Neutrophil (primary cell): Measurements from ENCODE around the gene PLCD1.

Experiments used
- H3K27ac ChIP-seq: fragments of 200-600 bp; sonication (generic); 2 replicates; pipeline ENCODE4 v1.5.1; 2016; ENCODE audit warnings: mild to moderate bottlenecking, moderate library complexity
- H3K27me3 ChIP-seq: fragments of 200-600 bp; sonication (generic); 2 replicates; pipeline ENCODE4 v1.6.0; 2016; ENCODE audit warnings: mild to moderate bottlenecking
- H3K36me3 ChIP-seq: fragments of 200-600 bp; sonication (generic); 2 replicates; pipeline ENCODE4 v1.5.1; 2017
- H3K4me1 ChIP-seq, 2 experiments: fragments of 200-600 bp in 1 of 2; sonication (generic) in 1 of 2; 1 replicate in 1 of 2; 2 replicates in 1 of 2; pipeline versions ENCODE4 v1.5.1 to v1.6.1; 2013 to 2016; ENCODE audit warnings: low read depth in 1 of 2, low read length in 1 of 2, mild to moderate bottlenecking in 1 of 2, moderate library complexity in 1 of 2; ENCODE audit not compliant: control insufficient read depth in 1 of 2, insufficient read depth in 1 of 2
- H3K4me3 ChIP-seq, 2 experiments: fragments of 200-600 bp in 1 of 2; sonication (generic) in 1 of 2; 1 replicate in 1 of 2; 2 replicates in 1 of 2; pipeline ENCODE4 v1.5.1; 2013 to 2016; ENCODE audit warnings: low read depth in 1 of 2, low read length in 1 of 2, mild to moderate bottlenecking in 1 of 2, moderate library complexity in 1 of 2
- H3K9me3 ChIP-seq: fragments of 200-600 bp; sonication (generic); 2 replicates; pipeline ENCODE4 v1.5.1; 2016
- CTCF ChIP-seq: fragments of 200-600 bp; sonication (generic); IDR thresholded peaks from 2 replicates; pipeline ENCODE4 v1.5.1; 2016; ENCODE audit warnings: antibody characterized with exemption

Gene PLCD1

GRCh38 chr3:37999836-38000235, 29.6 kb downstream of the PLCD1 start:
- Histone ChIP-seq H3K4me1 (peaks cover 51% of the 10 kb centered on the region in 2 experiments), H3K27ac (peak overlapping the region; percentile 96), H3K27me3 (no peaks in the 10 kb centered on the region), H3K36me3 (no peaks in the 10 kb centered on the region), H3K4me3 (no peak overlapping the region), H3K9me3 (no peaks in the 10 kb centered on the region)
- no peak for TF ChIP-seq CTCF

GRCh38 chr3:37997791-37998370, 31.6 kb downstream of the PLCD1 start:
- Histone ChIP-seq H3K4me3 (peak overlapping the region; percentile 71 to 83), H3K27ac (peak overlapping the region; percentile 96), H3K9me3 (no peaks in the 10 kb centered on the region), H3K36me3 (no peaks in the 10 kb centered on the region), H3K27me3 (no peaks in the 10 kb centered on the region), H3K4me1 (peaks cover 55 to 58% of the 10 kb centered on the region in 2 experiments)
- peak; percentile 5 for TF ChIP-seq CTCF

GRCh38 chr3:37997342-37997741, 32.1 kb downstream of the PLCD1 start:
- Histone ChIP-seq H3K9me3 (no peaks in the 10 kb centered on the region), H3K36me3 (no peaks in the 10 kb centered on the region), H3K4me1 (peaks cover 58 to 63% of the 10 kb centered on the region in 2 experiments), H3K4me3 (no peak overlapping the region), H3K27me3 (no peaks in the 10 kb centered on the region), H3K27ac (peak overlapping the region; percentile 96)
- TF ChIP-seq CTCF: no peak

- H3K27ac ChIP-seq: peak overlapping the region; percentile 96
- H3K36me3 ChIP-seq: no peaks in the 10 kb centered on the region
- peak; percentile 98 for TF ChIP-seq CTCF
- H3K27me3 ChIP-seq: no peaks in the 10 kb centered on the region
- no peaks in the 10 kb centered on the region for H3K9me3 ChIP-seq
- peaks cover 58 to 68% of the 10 kb centered on the region in 2 experiments for H3K4me1 ChIP-seq
- H3K4me3 ChIP-seq: no peak overlapping the region
These were observed 32.6 kb downstream of the PLCD1 start for GRCh38 chr3:37996785-37997301.

GRCh38 chr3:37995652-37996641, 33.5 kb downstream of the PLCD1 start:
- Histone ChIP-seq H3K4me1 (peaks cover 62 to 74% of the 10 kb centered on the region in 2 experiments), H3K4me3 (no peak overlapping the region), H3K9me3 (no peaks in the 10 kb centered on the region), H3K27ac (peak overlapping the region; percentile 45), H3K36me3 (no peaks in the 10 kb centered on the region), H3K27me3 (no peaks in the 10 kb centered on the region)
- no peak for TF ChIP-seq CTCF
